K562 (cell line): Measurements from ENCODE around the gene UBE2J2. TPM values are rescaled to one million over a fixed set of nuclear protein-coding genes. Genes with fewer than 3 reads are reported as not detected.

ENCODE experiments used
- ESRRB ChIP-seq: fragments of 250-450 bp; sonication (Bioruptor Pico); IDR thresholded peaks from 2 replicates; pipeline ENCODE4 v1.5.0; 2020; ENCODE audit warnings: mild to moderate bottlenecking, moderate library complexity, borderline replicate concordance
- ETV5 ChIP-seq: sonication (generic); formaldehyde crosslinking; IDR thresholded peaks from 2 replicates; pipeline ENCODE4 v1.4.0; 2020; ENCODE audit warnings: low read depth, mild to moderate bottlenecking, missing genetic modification reagents
- FOXJ2 ChIP-seq: fragments of 200-800 bp; sonication (Bioruptor generic); IDR thresholded peaks from 2 replicates; pipeline ENCODE4 v1.6.1; 2016; ENCODE audit warnings: missing genetic modification characterization, missing compliant biosample characterization
- FOXM1 ChIP-seq, 2 experiments: fragments of 450-650 bp in 1 of 2; sonication (generic) in 1 of 2; formaldehyde crosslinking in 1 of 2; IDR thresholded peaks; 2 replicates each; pipeline versions ENCODE4 v1.6.1 to v1.9.0; 2017 to 2022; ENCODE audit warnings: low read depth in 2 of 2, mild to moderate bottlenecking in 2 of 2, missing genetic modification reagents in 1 of 2, moderate library complexity in 1 of 2
- GABPB1 ChIP-seq: sonication (generic); formaldehyde crosslinking; IDR thresholded peaks from 2 replicates; pipeline ENCODE4 v1.8.0; 2022; ENCODE audit warnings: mild to moderate bottlenecking, missing genetic modification reagents
- GATA2 ChIP-seq: sonication (generic); formaldehyde crosslinking; IDR thresholded peaks from 2 replicates; pipeline ENCODE4 v1.4.0; 2020; ENCODE audit warnings: mild to moderate bottlenecking, missing genetic modification reagents
- GATAD2A ChIP-seq: fragments of 450-650 bp; IDR thresholded peaks from 2 replicates; pipeline ENCODE4 v1.6.1; 2017
- KAT2B ChIP-seq: IDR thresholded peaks from one replicate; pipeline ENCODE4 v1.6.1; 2012; ENCODE audit warnings: low read depth, mild to moderate bottlenecking, control low read depth, inconsistent platforms, low read length, moderate library complexity
- MEF2A ChIP-seq: IDR thresholded peaks from 2 replicates; pipeline ENCODE4 v1.6.1; 2011; ENCODE audit warnings: low read depth, mild to moderate bottlenecking, low read length, moderate library complexity; ENCODE audit not compliant: control insufficient read depth
- OTX1 ChIP-seq: fragments of 450-650 bp; formaldehyde crosslinking; IDR thresholded peaks from 2 replicates; pipeline ENCODE4 v1.4.0; 2022; ENCODE audit warnings: mild to moderate bottlenecking
- RBM34 ChIP-seq: fragments of 200-400 bp; formaldehyde crosslinking; IDR thresholded peaks from 2 replicates; pipeline ENCODE4 v1.6.1; 2018; ENCODE audit warnings: low read length, borderline replicate concordance; ENCODE audit not compliant: insufficient read depth
- ZBTB8A ChIP-seq: fragments of 450-650 bp; IDR thresholded peaks from 2 replicates; pipeline ENCODE4 v1.6.1; 2018; ENCODE audit warnings: mild to moderate bottlenecking, moderate library complexity; ENCODE audit not compliant: partially characterized antibody
- ZNF12 ChIP-seq: sonication (generic); formaldehyde crosslinking; IDR thresholded peaks from 2 replicates; pipeline ENCODE4 v1.4.0; 2020; ENCODE audit warnings: mild to moderate bottlenecking, missing genetic modification reagents
- ZNF134 ChIP-seq: fragments of 250-450 bp; sonication (Bioruptor Pico); conservative IDR thresholded peaks from 2 replicates; pipeline ENCODE4 v1.4.0; 2020
- ZNF253 ChIP-seq: fragments of 250-450 bp; sonication (Bioruptor Pico); conservative IDR thresholded peaks from 2 replicates; pipeline ENCODE4 v1.6.1; 2021; ENCODE audit warnings: mild to moderate bottlenecking
- ZSCAN29 ChIP-seq: fragments of 450-650 bp; IDR thresholded peaks from 2 replicates; pipeline ENCODE4 v1.6.1; 2017
- polyA plus RNA-seq, 8 experiments: library from polyadenylated mRNA; depleted of rRNA in 4 of 8; stranded (reverse) in 5 of 8; unstranded in 3 of 8; fragments of >200 nt; fragmentation: Nextera tagmentation in 2 of 8; fragmentation: Illumina TruSeq in 1 of 8; extraction: Ambion mirVana in 2 of 8; extraction: Trizol in 1 of 8; gene quantifications; 2 replicates each; pipeline versions ENCODE4 v1.2.1 to v1.2.3, GENCODE V29; 2011 to 2014; ENCODE audit warnings: inconsistent platforms in 1 of 8, missing spikeins in 1 of 8
- total RNA-seq, 7 experiments: library from RNA; depleted of rRNA in 6 of 7; stranded (reverse); fragments of >200 nt in 6 of 7; fragmentation: Illumina TruSeq in 2 of 7; extraction: Trizol in 2 of 7; gene quantifications; 2 replicates each; pipeline versions ENCODE4 v1.2.1 to v1.2.3, GENCODE V29; 2011 to 2021; ENCODE audit warnings: low replicate concordance in 1 of 7
- TF ChIP-seq, protein P1 (sequence below): fragments of 450-650 bp; IDR thresholded peaks from 2 replicates; pipeline ENCODE4 v1.6.1; 2018; ENCODE audit not compliant: partially characterized antibody
- TF ChIP-seq, protein P2 (sequence below): fragments of 250-450 bp; sonication (Bioruptor Pico); IDR thresholded peaks from 2 replicates; pipeline ENCODE4 v1.4.0; 2020; ENCODE audit warnings: mild to moderate bottlenecking, moderate library complexity, borderline replicate concordance
- TF ChIP-seq, protein P3 (sequence below): sonication (generic); formaldehyde crosslinking; IDR thresholded peaks from 2 replicates; pipeline ENCODE4 v1.9.0; 2022; ENCODE audit warnings: mild to moderate bottlenecking, missing genetic modification reagents
- TF ChIP-seq, protein P4 (sequence below): fragments of 450-650 bp; conservative IDR thresholded peaks from 2 replicates; pipeline ENCODE4 v1.6.1; 2016; ENCODE audit warnings: missing genetic modification characterization, low read depth, mild to moderate bottlenecking, control low read depth, missing compliant biosample characterization

The UBE2J2 gene
- total and polyA plus RNA-seq, 9 of the 15 experiments (the other 6 are each of a cell fraction or from before 2014, with no cell fraction given), result 0.93 to 112 (median 75.5) TPM

DNA sequence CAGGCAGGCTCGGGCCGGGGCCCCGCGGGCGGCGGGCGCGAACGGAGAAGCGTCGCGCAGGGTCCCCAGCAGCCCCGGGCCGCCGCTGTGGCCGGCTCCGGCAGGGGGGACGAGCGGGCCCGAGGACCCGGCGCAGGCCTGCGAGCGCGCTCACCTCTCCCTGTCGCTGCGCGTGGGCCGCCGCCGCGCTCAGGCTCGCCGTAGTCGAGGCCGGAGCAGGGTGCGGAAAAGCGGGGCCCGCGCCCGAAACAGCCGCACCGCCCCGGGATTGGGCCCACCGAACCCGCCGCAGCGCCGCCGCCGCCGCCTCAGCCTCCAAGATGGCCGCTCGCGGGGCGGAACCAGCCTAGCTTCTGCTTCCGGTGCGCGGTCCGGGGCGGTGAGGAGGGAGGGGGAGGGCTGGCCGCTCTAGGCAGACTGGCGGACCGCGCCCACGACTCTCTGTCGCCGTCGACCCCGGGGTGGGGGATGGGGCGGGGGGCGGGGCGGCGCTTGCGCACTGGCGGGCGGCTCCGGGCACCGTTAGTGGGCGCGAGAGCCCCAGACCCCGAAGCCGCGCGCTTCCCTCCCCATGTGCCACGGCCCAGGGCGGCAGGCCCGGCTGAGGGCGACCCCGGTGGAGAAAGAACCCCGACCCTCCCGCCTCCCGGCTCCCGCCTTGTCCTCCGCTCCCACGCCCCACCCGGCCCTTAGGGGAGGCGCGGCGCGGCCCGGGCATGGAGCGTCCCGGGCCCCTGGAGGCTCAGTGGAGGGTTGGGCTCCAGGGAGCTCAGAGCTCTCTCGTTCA, at the start of gene UBE2J2 (continued):
- TF ChIP-seq, protein P1, sequence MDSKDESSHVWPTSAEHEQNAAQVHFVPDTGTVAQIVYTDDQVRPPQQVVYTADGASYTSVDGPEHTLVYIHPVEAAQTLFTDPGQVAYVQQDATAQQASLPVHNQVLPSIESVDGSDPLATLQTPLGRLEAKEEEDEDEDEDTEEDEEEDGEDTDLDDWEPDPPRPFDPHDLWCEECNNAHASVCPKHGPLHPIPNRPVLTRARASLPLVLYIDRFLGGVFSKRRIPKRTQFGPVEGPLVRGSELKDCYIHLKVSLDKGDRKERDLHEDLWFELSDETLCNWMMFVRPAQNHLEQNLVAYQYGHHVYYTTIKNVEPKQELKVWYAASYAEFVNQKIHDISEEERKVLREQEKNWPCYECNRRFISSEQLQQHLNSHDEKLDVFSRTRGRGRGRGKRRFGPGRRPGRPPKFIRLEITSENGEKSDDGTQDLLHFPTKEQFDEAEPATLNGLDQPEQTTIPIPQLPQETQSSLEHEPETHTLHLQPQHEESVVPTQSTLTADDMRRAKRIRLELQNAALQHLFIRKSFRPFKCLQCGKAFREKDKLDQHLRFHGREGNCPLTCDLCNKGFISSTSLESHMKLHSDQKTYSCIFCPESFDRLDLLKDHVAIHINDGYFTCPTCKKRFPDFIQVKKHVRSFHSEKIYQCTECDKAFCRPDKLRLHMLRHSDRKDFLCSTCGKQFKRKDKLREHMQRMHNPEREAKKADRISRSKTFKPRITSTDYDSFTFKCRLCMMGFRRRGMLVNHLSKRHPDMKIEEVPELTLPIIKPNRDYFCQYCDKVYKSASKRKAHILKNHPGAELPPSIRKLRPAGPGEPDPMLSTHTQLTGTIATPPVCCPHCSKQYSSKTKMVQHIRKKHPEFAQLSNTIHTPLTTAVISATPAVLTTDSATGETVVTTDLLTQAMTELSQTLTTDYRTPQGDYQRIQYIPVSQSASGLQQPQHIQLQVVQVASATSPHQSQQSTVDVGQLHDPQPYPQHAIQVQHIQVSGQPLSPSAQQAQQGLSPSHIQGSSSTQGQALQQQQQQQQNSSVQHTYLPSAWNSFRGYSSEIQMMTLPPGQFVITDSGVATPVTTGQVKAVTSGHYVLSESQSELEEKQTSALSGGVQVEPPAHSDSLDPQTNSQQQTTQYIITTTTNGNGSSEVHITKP, result no peak
- TF ChIP-seq OTX1, result no peak
- no peak for TF ChIP-seq ZNF253
- no peak for TF ChIP-seq ZNF134 (CRISPR knock-in tag)
- TF ChIP-seq, protein P2, sequence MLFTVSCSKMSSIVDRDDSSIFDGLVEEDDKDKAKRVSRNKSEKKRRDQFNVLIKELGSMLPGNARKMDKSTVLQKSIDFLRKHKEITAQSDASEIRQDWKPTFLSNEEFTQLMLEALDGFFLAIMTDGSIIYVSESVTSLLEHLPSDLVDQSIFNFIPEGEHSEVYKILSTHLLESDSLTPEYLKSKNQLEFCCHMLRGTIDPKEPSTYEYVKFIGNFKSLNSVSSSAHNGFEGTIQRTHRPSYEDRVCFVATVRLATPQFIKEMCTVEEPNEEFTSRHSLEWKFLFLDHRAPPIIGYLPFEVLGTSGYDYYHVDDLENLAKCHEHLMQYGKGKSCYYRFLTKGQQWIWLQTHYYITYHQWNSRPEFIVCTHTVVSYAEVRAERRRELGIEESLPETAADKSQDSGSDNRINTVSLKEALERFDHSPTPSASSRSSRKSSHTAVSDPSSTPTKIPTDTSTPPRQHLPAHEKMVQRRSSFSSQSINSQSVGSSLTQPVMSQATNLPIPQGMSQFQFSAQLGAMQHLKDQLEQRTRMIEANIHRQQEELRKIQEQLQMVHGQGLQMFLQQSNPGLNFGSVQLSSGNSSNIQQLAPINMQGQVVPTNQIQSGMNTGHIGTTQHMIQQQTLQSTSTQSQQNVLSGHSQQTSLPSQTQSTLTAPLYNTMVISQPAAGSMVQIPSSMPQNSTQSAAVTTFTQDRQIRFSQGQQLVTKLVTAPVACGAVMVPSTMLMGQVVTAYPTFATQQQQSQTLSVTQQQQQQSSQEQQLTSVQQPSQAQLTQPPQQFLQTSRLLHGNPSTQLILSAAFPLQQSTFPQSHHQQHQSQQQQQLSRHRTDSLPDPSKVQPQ (CRISPR knock-in tag), result no peak
- no peak for TF ChIP-seq FOXJ2
- TF ChIP-seq FOXM1 (IDR thresholded peaks at IDR 0.05; ENCODE audit: low read depth), result no peak
- no peak; the same call in 1 of the 2 replicates for TF ChIP-seq FOXM1 (CRISPR knock-in tag; IDR thresholded peaks at IDR 0.05; ENCODE audit: low read depth)
- TF ChIP-seq ZNF12, result no peak
- TF ChIP-seq ESRRB (CRISPR knock-in tag), result no peak
- TF ChIP-seq GABPB1, result peak; percentile 94
- no peak for TF ChIP-seq ZSCAN29
- TF ChIP-seq, protein P3, sequence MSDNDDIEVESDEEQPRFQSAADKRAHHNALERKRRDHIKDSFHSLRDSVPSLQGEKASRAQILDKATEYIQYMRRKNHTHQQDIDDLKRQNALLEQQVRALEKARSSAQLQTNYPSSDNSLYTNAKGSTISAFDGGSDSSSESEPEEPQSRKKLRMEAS, result peak; percentile 54; the same call in 1 of the 2 replicates
- no peak for TF ChIP-seq ZBTB8A
- peak; percentile 75; the same call in 1 of the 2 replicates for TF ChIP-seq ETV5
- TF ChIP-seq KAT2B, result no peak
- no peak for TF ChIP-seq MEF2A
- TF ChIP-seq, protein P4, sequence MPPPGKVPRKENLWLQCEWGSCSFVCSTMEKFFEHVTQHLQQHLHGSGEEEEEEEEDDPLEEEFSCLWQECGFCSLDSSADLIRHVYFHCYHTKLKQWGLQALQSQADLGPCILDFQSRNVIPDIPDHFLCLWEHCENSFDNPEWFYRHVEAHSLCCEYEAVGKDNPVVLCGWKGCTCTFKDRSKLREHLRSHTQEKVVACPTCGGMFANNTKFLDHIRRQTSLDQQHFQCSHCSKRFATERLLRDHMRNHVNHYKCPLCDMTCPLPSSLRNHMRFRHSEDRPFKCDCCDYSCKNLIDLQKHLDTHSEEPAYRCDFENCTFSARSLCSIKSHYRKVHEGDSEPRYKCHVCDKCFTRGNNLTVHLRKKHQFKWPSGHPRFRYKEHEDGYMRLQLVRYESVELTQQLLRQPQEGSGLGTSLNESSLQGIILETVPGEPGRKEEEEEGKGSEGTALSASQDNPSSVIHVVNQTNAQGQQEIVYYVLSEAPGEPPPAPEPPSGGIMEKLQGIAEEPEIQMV (tag), result no peak
- TF ChIP-seq RBM34, result no peak
- 0 out of 2 replicates have a peak, but pooled peaks have one; percentile 35 for TF ChIP-seq GATAD2A
- no peak for TF ChIP-seq GATA2 (CRISPR knock-in tag)
